RWPE2 (cell line): ENCODE data around the gene ELP2.
"Not testable (repeated sequence)": the region's sequence is repeated elsewhere in the genome, so short reads cannot be mapped to it uniquely, and the experiment has no call there.

Experiments used
- ATAC-seq: fragments of 200-7000 bp; cut with Tn5 transposase; 3 replicates; pipeline ENCODE4 v1.9.1; 2021; ENCODE audit warnings: low read depth
- DNase-seq: peaks from one replicate; pipeline ENCODE4 v3.0.0-alpha.2; 2020; ENCODE audit warnings: low spot score
- H3K27ac ChIP-seq: fragments of 450-650 bp; 2 replicates; pipeline ENCODE4 v1.5.1; 2017; ENCODE audit warnings: mild to moderate bottlenecking; ENCODE audit not compliant: poor library complexity, severe bottlenecking
- H3K27me3 ChIP-seq: fragments of 250-450 bp; sonication (Bioruptor Pico); 2 replicates; pipeline ENCODE4 v1.5.1; 2021; ENCODE audit warnings: mild to moderate bottlenecking, moderate library complexity; ENCODE audit not compliant: insufficient read depth, poor library complexity, severe bottlenecking
- H3K36me3 ChIP-seq: fragments of 250-450 bp; sonication (Bioruptor Pico); 2 replicates; pipeline ENCODE4 v1.5.1; 2020; ENCODE audit warnings: low read depth, mild to moderate bottlenecking, moderate library complexity
- H3K4me1 ChIP-seq: fragments of 250-450 bp; sonication (Bioruptor Pico); 2 replicates; pipeline ENCODE4 v1.5.1; 2021; ENCODE audit warnings: mild to moderate bottlenecking, moderate library complexity; ENCODE audit not compliant: insufficient read depth, poor library complexity, severe bottlenecking
- H3K4me3 ChIP-seq: fragments of 250-450 bp; sonication (Bioruptor Pico); 2 replicates; pipeline ENCODE4 v1.5.1; 2021; ENCODE audit warnings: mild to moderate bottlenecking, moderate library complexity; ENCODE audit not compliant: severe bottlenecking
- H3K9me3 ChIP-seq: fragments of 250-450 bp; sonication (Bioruptor Pico); 2 replicates; pipeline ENCODE4 v1.5.1; 2021; ENCODE audit warnings: mild to moderate bottlenecking, moderate library complexity; ENCODE audit not compliant: severe bottlenecking
- CTCF ChIP-seq: fragments of 450-650 bp; IDR thresholded peaks from one replicate; pipeline ENCODE4 v1.5.1; 2017; ENCODE audit warnings: mild to moderate bottlenecking, moderate library complexity; ENCODE audit not compliant: poor library complexity, severe bottlenecking

ELP2 gene

GRCh38 chr18:36207303-36207702 lies 77.6 kb downstream of the ELP2 start:
- Histone ChIP-seq H3K27me3 (no peaks in the 10 kb centered on the region), H3K4me1 (no peaks in the 10 kb centered on the region), H3K27ac (no peak overlapping the region), H3K36me3 (peaks cover 76% of the 10 kb centered on the region), H3K9me3 (no peaks in the 10 kb centered on the region), H3K4me3 (no peak overlapping the region)
- no peak for DNase-seq
- ATAC-seq: no peak
- TF ChIP-seq CTCF: no peak

- H3K4me3 ChIP-seq, H3K27ac ChIP-seq, H3K4me1 ChIP-seq, ATAC-seq, H3K27me3 ChIP-seq, DNase-seq, H3K9me3 ChIP-seq: not testable (repeated sequence)
- peaks cover 81% of the 10 kb centered on the region for H3K36me3 ChIP-seq
Measured at GRCh38 chr18:36207969-36208368, 78.3 kb downstream of the ELP2 start.

- Histone ChIP-seq H3K27ac (no peak overlapping the region), H3K9me3 (no peaks in the 10 kb centered on the region), H3K36me3 (peaks cover 87% of the 10 kb centered on the region), H3K27me3 (no peaks in the 10 kb centered on the region), H3K4me3 (no peak overlapping the region), H3K4me1 (no peaks in the 10 kb centered on the region)
- DNase-seq (no peak), ATAC-seq (no peak)
- TF ChIP-seq CTCF: no peak
Measured at GRCh38 chr18:36211612-36212065, 81.9 kb downstream of the ELP2 start.

- Histone ChIP-seq H3K9me3 (no peaks in the 10 kb centered on the region), H3K36me3 (peaks cover 83% of the 10 kb centered on the region), H3K27me3 (no peaks in the 10 kb centered on the region), H3K27ac (no peak overlapping the region), H3K4me1 (no peaks in the 10 kb centered on the region), H3K4me3 (no peak overlapping the region)
- DNase-seq (no peak), ATAC-seq (no peak)
- TF ChIP-seq CTCF: no peak
Measured at GRCh38 chr18:36212301-36213171, 82.8 kb downstream of the ELP2 start.

- peaks cover 73% of the 10 kb centered on the region for H3K36me3 ChIP-seq
- no peak for ATAC-seq
Measured at GRCh38 chr18:36214811-36215210, 85.1 kb downstream of the ELP2 start.

More at GRCh38 chr18:36214811-36215210, 85.1 kb downstream of the ELP2 start:
- H3K27me3 ChIP-seq: no peaks in the 10 kb centered on the region
- H3K27ac ChIP-seq: no peak overlapping the region
- no peaks in the 10 kb centered on the region for H3K4me1 ChIP-seq
- H3K9me3 ChIP-seq: no peaks in the 10 kb centered on the region
- DNase-seq: no peak
- TF ChIP-seq CTCF: no peak
- no peak overlapping the region for H3K4me3 ChIP-seq
